ENCODE results near the gene CCER1.

The CCER1 gene

DNA sequence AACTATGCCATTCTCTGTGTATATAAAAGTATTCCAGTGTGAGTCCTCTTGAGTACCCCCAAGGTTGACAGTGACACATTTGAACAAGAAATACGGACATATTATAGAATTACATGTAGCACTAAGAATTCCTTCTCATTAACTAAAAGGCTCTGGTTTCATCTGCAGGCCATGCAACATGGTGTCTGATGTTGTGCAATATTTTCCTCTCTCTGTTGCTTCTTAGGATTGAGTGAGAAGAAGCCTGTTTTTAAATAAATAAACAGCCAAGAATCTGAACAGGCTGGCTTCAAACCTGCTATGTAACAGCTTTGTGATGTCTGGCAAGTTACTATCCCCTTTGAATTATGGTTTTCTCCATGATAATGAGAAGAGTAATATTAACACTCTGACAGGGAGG, 22.2 kb upstream of the CCER1 start:
- H3K9me3 ChIP-seq, result no peaks in the 10 kb centered on the region
- no peaks in the 10 kb centered on the region for H3K4me1 ChIP-seq
- no peaks in the 10 kb centered on the region for H3K36me3 ChIP-seq
- intact Hi-C loops (cut with DNase I; ENCODE audit: low total_unique reads), result loop anchor here (5.0 kb wide), 1 partner anchor 375 kb away; no protein-coding TSS in a partner anchor
- H3K27ac ChIP-seq, result no peak overlapping the region
- H3K27me3 ChIP-seq, result no peaks in the 10 kb centered on the region
- DNase-seq, result no peak
- no peak overlapping the region for H3K4me3 ChIP-seq
- TF ChIP-seq, protein P1, sequence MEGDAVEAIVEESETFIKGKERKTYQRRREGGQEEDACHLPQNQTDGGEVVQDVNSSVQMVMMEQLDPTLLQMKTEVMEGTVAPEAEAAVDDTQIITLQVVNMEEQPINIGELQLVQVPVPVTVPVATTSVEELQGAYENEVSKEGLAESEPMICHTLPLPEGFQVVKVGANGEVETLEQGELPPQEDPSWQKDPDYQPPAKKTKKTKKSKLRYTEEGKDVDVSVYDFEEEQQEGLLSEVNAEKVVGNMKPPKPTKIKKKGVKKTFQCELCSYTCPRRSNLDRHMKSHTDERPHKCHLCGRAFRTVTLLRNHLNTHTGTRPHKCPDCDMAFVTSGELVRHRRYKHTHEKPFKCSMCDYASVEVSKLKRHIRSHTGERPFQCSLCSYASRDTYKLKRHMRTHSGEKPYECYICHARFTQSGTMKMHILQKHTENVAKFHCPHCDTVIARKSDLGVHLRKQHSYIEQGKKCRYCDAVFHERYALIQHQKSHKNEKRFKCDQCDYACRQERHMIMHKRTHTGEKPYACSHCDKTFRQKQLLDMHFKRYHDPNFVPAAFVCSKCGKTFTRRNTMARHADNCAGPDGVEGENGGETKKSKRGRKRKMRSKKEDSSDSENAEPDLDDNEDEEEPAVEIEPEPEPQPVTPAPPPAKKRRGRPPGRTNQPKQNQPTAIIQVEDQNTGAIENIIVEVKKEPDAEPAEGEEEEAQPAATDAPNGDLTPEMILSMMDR (IDR thresholded peaks at IDR 0.05), result no peak

DNA sequence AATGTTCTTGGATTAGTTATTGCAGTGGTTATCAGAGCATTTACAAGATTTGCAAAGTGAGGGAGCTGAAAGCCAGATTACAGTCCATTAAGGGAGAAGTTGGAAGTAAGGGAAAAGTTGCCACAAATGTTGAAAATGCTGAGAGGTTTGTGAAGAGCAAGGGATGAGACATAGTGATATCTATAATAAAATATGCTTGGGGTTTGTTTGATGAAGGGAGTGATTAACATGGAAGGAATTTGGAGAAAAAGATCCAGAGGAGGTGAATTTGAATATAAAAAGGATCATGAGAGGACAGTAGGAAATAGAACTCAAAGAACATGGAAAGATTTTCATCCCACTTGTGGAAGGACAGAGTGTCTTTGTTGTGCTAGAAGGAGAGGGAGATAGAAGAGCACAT, 19.3 kb upstream of the CCER1 start:
- Histone ChIP-seq H3K9me3 (no peaks in the 10 kb centered on the region), H3K36me3 (no peaks in the 10 kb centered on the region), H3K27me3 (no peaks in the 10 kb centered on the region), H3K4me3 (no peak overlapping the region), H3K4me1 (no peaks in the 10 kb centered on the region), H3K27ac (no peak overlapping the region)
- no peak for DNase-seq
- intact Hi-C loops (cut with DNase I; ENCODE audit: low total_unique reads), result no loop called here
- TF ChIP-seq, protein P1 (IDR thresholded peaks at IDR 0.05), result no peak

DNA sequence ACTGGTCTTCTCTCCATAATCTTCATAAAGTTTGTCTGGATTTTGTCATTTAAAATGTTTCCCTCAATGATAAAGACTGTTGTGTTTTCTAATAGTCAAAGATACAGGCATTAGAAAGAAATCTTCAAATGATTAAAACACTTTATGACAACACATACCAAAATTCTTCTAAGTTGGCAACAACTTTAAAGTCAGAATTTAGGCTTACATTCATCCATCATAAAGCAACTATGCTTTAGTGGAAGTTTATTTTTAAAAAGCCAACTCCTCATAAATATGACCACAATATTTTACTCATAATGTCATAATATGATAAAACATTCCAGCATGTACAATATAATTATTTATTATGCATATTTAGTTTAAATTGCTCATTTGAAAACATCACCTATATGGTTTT, 17.2 kb upstream of the CCER1 start:
- Histone ChIP-seq H3K4me1 (no peaks in the 10 kb centered on the region), H3K27ac (no peak overlapping the region), H3K4me3 (no peak overlapping the region), H3K36me3 (no peaks in the 10 kb centered on the region), H3K9me3 (no peaks in the 10 kb centered on the region), H3K27me3 (no peaks in the 10 kb centered on the region)
- DNase-seq, result no peak
- intact Hi-C loops (cut with DNase I; ENCODE audit: low total_unique reads), result no loop called here
- TF ChIP-seq, protein P1 (IDR thresholded peaks at IDR 0.05), result no peak

DNA sequence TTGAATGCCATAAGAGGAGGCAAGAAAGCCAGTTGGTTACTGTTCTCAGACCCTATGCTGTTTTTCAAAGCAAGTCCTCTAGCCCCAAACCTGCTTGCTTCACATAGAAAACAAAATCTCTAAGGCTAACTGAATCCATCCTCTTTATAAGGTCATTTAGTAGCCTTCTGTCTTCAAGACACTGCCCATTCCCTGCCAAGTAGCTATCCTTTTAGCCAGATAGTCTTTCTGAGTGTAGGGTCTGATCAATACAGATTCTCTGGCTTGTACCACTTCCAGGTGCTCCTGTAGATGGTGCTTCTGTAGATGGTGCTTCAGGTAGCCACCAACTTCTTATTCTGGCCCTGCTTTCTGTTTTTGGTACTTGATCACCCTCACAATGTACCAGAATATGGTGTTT, 15.9 kb upstream of the CCER1 start:
- no peaks in the 10 kb centered on the region for H3K9me3 ChIP-seq
- H3K27ac ChIP-seq, result no peak overlapping the region
- TF ChIP-seq, protein P1 (IDR thresholded peaks at IDR 0.05), result no peak
- H3K27me3 ChIP-seq, result no peaks in the 10 kb centered on the region
- no peak for DNase-seq
- H3K36me3 ChIP-seq, result no peaks in the 10 kb centered on the region
- no peak overlapping the region for H3K4me3 ChIP-seq
- intact Hi-C loops (cut with DNase I; ENCODE audit: low total_unique reads), result no loop called here
- H3K4me1 ChIP-seq, result no peaks in the 10 kb centered on the region

DNA sequence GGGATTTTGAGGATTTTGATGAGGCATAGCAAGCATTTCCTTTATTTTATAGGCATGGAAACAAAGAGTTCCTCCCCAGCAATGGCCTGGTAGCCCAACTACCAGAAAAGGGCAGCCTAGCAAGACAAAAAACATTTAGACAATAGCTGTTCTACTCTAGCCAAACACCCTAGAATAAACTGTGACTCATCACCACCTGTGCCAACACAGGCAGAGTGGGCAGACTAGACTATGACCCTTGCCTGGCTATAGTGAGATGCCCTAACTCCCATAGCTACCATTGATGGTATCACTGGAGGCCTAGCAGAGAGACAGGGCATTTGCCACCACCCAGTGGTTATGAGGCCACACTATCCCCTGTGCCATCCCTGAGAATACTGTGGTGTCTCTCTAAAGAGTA, 15.5 kb upstream of the CCER1 start:
- Histone ChIP-seq H3K27ac (no peak overlapping the region), H3K4me1 (no peaks in the 10 kb centered on the region), H3K9me3 (no peaks in the 10 kb centered on the region), H3K4me3 (no peak overlapping the region), H3K27me3 (no peaks in the 10 kb centered on the region), H3K36me3 (no peaks in the 10 kb centered on the region)
- TF ChIP-seq, protein P1 (IDR thresholded peaks at IDR 0.05), result no peak
- no peak for DNase-seq
- intact Hi-C loops (cut with DNase I; ENCODE audit: low total_unique reads), result no loop called here

DNA sequence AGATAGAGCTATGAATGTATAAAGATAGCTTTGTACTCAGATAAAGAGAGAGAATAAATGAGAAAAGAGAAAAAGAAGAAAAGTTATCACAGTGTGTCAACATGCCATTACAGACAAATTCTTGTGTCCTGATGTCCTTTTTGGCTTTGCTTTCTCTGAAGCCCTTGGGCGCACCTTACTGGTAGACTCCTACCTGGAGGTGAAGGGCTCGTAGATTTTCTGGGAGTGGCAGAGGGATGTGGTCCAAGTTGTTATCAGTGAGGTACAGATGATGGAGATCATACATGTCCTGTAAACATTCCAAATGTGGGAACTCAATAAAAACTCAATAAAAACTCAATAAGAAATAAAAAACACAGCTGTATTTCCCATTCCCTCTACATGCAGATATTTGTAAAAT, 14.9 kb upstream of the CCER1 start:
- H3K4me3 ChIP-seq, result no peak overlapping the region
- intact Hi-C loops (cut with DNase I; ENCODE audit: low total_unique reads), result no loop called here
- H3K27ac ChIP-seq, result no peak overlapping the region
- no peaks in the 10 kb centered on the region for H3K4me1 ChIP-seq
- no peaks in the 10 kb centered on the region for H3K9me3 ChIP-seq
- H3K36me3 ChIP-seq, result no peaks in the 10 kb centered on the region
- H3K27me3 ChIP-seq, result no peaks in the 10 kb centered on the region
- TF ChIP-seq, protein P1 (IDR thresholded peaks at IDR 0.05), result no peak
- DNase-seq, result no peak

Measured in tibial artery (tissue), 4 donors.